Measurements from ENCODE around the gene TC2N.

TC2N gene

DNA sequence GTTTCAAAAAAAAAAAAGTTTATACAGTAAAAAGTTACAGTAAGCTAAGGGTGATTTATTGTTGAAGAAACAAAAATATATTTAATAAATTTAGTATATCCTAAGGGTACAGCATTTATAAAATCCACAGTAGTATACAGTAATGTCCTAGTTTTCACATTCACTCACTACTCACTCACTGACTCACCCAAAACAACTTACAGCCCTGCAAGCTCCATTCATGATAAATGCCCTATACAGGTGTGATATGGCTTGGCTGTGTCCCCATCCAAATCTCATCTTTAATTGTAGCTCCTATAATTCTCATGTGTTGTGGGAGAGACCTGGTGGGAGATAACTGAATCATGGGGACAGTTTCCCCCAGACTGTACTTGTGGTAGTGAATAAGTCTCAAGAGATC lies 61.7 kb downstream of the TC2N start:
- DNase-seq (ENCODE audit: extremely low read depth, low read depth) = no peak
- H3K4me3 ChIP-seq (replicated peaks; ENCODE audit: low read depth, low read length) = no peak overlapping the region
- TF ChIP-seq, protein P1, sequence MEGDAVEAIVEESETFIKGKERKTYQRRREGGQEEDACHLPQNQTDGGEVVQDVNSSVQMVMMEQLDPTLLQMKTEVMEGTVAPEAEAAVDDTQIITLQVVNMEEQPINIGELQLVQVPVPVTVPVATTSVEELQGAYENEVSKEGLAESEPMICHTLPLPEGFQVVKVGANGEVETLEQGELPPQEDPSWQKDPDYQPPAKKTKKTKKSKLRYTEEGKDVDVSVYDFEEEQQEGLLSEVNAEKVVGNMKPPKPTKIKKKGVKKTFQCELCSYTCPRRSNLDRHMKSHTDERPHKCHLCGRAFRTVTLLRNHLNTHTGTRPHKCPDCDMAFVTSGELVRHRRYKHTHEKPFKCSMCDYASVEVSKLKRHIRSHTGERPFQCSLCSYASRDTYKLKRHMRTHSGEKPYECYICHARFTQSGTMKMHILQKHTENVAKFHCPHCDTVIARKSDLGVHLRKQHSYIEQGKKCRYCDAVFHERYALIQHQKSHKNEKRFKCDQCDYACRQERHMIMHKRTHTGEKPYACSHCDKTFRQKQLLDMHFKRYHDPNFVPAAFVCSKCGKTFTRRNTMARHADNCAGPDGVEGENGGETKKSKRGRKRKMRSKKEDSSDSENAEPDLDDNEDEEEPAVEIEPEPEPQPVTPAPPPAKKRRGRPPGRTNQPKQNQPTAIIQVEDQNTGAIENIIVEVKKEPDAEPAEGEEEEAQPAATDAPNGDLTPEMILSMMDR (IDR thresholded peaks at IDR 0.05; ENCODE audit: low read depth, low read length, missing control alignments) = no peak

DNA sequence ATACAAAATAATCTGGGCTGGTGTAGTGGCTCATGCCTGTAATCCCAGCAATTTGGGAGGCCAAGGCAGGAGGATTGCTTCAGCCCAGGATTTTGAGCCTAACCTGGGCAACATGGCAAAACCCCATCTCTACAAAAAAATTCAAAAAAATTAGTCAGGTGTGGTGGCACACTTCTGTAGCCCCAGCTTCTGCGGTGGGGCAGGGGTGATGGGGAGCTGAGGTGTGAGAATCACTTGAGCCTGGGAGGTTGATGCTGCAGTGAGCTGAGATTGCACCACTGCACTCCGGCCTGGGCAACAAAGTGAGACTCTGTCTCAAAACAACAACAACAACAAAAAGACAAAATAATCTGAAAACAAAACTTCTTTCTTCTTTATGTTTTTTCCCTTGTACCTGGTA lies 66.0 kb downstream of the TC2N start:
- no peak overlapping the region for H3K4me3 ChIP-seq (replicated peaks; ENCODE audit: low read depth, low read length)
- no peak for DNase-seq (ENCODE audit: extremely low read depth, low read depth)
- TF ChIP-seq, protein P1 (IDR thresholded peaks at IDR 0.05; ENCODE audit: low read depth, low read length, missing control alignments) = no peak

GRCh38 chr14:91796617-91797347 lies 70.6 kb downstream of the TC2N start:
- no peak overlapping the region for H3K4me3 ChIP-seq (replicated peaks; ENCODE audit: low read depth, low read length)
- no peak for DNase-seq (ENCODE audit: extremely low read depth, low read depth)
- TF ChIP-seq, protein P1 (IDR thresholded peaks at IDR 0.05; ENCODE audit: low read depth, low read length, missing control alignments) = no peak

GRCh38 chr14:91793704-91794103 lies 73.6 kb downstream of the TC2N start:
- TF ChIP-seq, protein P1 (IDR thresholded peaks at IDR 0.05; ENCODE audit: low read depth, low read length, missing control alignments) = no peak

GRCh38 chr14:91786188-91786587 lies 81.1 kb downstream of the TC2N start:
- no peak overlapping the region for H3K4me3 ChIP-seq (replicated peaks; ENCODE audit: low read depth, low read length)
- DNase-seq (ENCODE audit: extremely low read depth, low read depth) = no peak
- TF ChIP-seq, protein P1 (IDR thresholded peaks at IDR 0.05; ENCODE audit: low read depth, low read length, missing control alignments) = no peak

More at GRCh38 chr14:91793704-91794103, 73.6 kb downstream of the TC2N start:
- no peak for DNase-seq (ENCODE audit: extremely low read depth, low read depth)
- no peak overlapping the region for H3K4me3 ChIP-seq (replicated peaks; ENCODE audit: low read depth, low read length)

GRCh38 chr14:91780452-91780851 lies 86.9 kb downstream of the TC2N start:
- TF ChIP-seq, protein P1 (IDR thresholded peaks at IDR 0.05; ENCODE audit: low read depth, low read length, missing control alignments) = no peak
- H3K4me3 ChIP-seq (replicated peaks; ENCODE audit: low read depth, low read length) = no peak overlapping the region
- DNase-seq (ENCODE audit: extremely low read depth, low read depth) = no peak

GRCh38 chr14:91778217-91778616 lies 89.1 kb downstream of the TC2N start:
- no peak overlapping the region for H3K4me3 ChIP-seq (replicated peaks; ENCODE audit: low read depth, low read length)
- DNase-seq (ENCODE audit: extremely low read depth, low read depth) = no peak
- TF ChIP-seq, protein P1 (IDR thresholded peaks at IDR 0.05; ENCODE audit: low read depth, low read length, missing control alignments) = no peak
